ENCODE results near the gene ZBTB21. TPM values are rescaled to one million over a fixed set of nuclear protein-coding genes. Genes with fewer than 3 reads are reported as not detected.

Gene ZBTB21
- total and polyA plus RNA-seq, 2 of the 8 experiments (the other 6 are each of a cell fraction or from before 2014, with no cell fraction given): 3.9 to 17.8 TPM

- TF ChIP-seq ATF2 (IDR thresholded peaks at IDR 0.05; ENCODE audit: low read length): no peak
- TF ChIP-seq BRCA1 (IDR thresholded peaks at IDR 0.05; ENCODE audit: low read depth, low read length): no peak
- TF ChIP-seq CBX5 (IDR thresholded peaks at IDR 0.05; ENCODE audit: low read depth, low read length): no peak
- TF ChIP-seq KDM4A (IDR thresholded peaks at IDR 0.05; ENCODE audit: low read depth, low read length, severe bottlenecking): no peak
- no peak for TF ChIP-seq YY1 (IDR thresholded peaks at IDR 0.05; ENCODE audit: low read depth, low read length)
- TF ChIP-seq RNF2 (IDR thresholded peaks at IDR 0.05; ENCODE audit: borderline replicate concordance, low read depth, low read length, missing control alignments, poor library complexity, severe bottlenecking): no peak
- no peak for TF ChIP-seq GABPA (IDR thresholded peaks at IDR 0.05; ENCODE audit: borderline replicate concordance, insufficient read depth, low read length)
Observed at GRCh38 chr21:42049578-42050430, 39.6 kb upstream of the ZBTB21 start (continued).
